Measurements from ENCODE around the gene MYL12B.
A peak's percentile ranks its signal among the peaks of the same experiment; 100 is the strongest.

GRCh38 chr18:3297025-3297984 is 35.4 kb downstream of the MYL12B start:
- TF ChIP-seq CTCF (IDR thresholded peaks at IDR 0.05; ENCODE audit: poor library complexity) (peak; percentile 85), EZH2phosphoT487 (IDR thresholded peaks at IDR 0.05; ENCODE audit: low read depth, severe bottlenecking, unreplicated experiment) (no peak)
